ENCODE results near the gene CDC42BPA. TPM values are rescaled to one million over a fixed set of nuclear protein-coding genes. Genes with fewer than 3 reads are reported as not detected.

CDC42BPA gene
- total and polyA plus RNA-seq, 9 of the 15 experiments (the other 6 are each of a cell fraction or from before 2014, with no cell fraction given) = 8.0 to 77.5 (median 52.1) TPM

DNA sequence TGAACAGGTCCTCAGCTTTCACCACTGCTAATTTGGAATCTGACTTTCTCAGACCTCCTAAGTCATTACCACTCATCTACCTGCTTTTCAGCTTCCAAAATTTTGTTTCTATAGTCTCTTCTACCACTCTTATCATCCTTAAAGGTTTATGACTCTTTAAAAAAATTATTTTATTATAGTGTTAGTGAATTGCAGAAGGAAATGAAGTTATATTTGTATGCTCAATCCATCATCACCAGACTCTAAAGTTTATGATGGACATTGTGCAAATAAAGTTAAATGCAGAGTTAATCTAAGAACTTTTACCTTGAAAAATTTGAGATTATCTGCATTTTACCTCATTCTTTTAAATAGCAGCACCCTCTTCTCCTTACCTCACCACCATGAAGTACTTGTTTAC lies 14.6 kb downstream of the CDC42BPA start:
- no peak for FAIRE-seq
- intact Hi-C loops (cut with micrococcal nuclease) = no loop called here

More for the DNA sequence above, 14.6 kb downstream of the CDC42BPA start:
- Histone ChIP-seq H3K9ac (ENCODE audit: insufficient read depth in 1 of 2, low read depth in 2 of 2, low read length in 2 of 2) (no peak overlapping the region), H3K4me3 (no peak overlapping the region), H3K36me3 (ENCODE audit: control insufficient read depth, insufficient read depth, low read length) (peaks cover 24% of the 10 kb centered on the region; the same call in 2 of the 3 replicates), H2AFZ (ENCODE audit: low read depth, low read length) (no peak overlapping the region), H3K4me1 (replicated peaks in 1 of 2; ENCODE audit: control insufficient read depth in 2 of 2, insufficient read depth in 2 of 2, low read length in 2 of 2) (peaks cover 5 to 22% of the 10 kb centered on the region in 2 experiments; a peak in 3 of 5 replicates), H3K27me3 (ENCODE audit: control insufficient read depth in 2 of 2, insufficient read depth in 2 of 2, low read length in 2 of 2) (no peaks in the 10 kb centered on the region), H3K4me2 (ENCODE audit: insufficient read depth, low read length) (no peak overlapping the region), H3K9me1 (ENCODE audit: control insufficient read depth, insufficient read depth, low read length) (no peaks in the 10 kb centered on the region), H3K9me3 (replicated peaks; ENCODE audit: control insufficient read depth, insufficient read depth, low read depth, low read length) (no peaks in the 10 kb centered on the region), H3K27ac (ENCODE audit: extremely low read depth, low read depth, low read length) (no peak overlapping the region), H3K79me2 (ENCODE audit: control insufficient read depth, insufficient read depth, low read length) (peaks cover 99% of the 10 kb centered on the region), H4K20me1 (replicated peaks; ENCODE audit: control insufficient read depth, insufficient read depth, low read length) (no peaks in the 10 kb centered on the region)
- ATAC-seq (no peak), DNase-seq (ENCODE audit: extremely low read depth in 1 of 4, low spot score in 3 of 4) (no peak)
- in situ Hi-C loops (cut with MboI) = no loop called here
- no TSS peak for BruUV-seq (replicated peaks)
- ChIA-PET POLR2A (interaction anchor here (0.7 kb wide), 1 partner anchor 34 kb away, joined by 3 read pairs; no protein-coding TSS in a partner anchor), CTCF (ENCODE audit: low intra/inter-chr PET ratio) (interaction anchor here (0.6 kb wide), 1 partner anchor 117 kb away, joined by 3 read pairs; no protein-coding TSS in a partner anchor)
- TF ChIP-seq RBFOX2 (IDR thresholded peaks at IDR 0.05; ENCODE audit: low read depth, low read length) (no peak), ZFP91 (CRISPR knock-in tag; IDR thresholded peaks at IDR 0.05) (no peak), CREB1 (IDR thresholded peaks at IDR 0.05) (no peak), CREB1 (CRISPR knock-in tag; IDR thresholded peaks at IDR 0.05) (no peak), GTF2E2 (tag; IDR thresholded peaks at IDR 0.05) (no peak), POLR3A (IDR thresholded peaks at IDR 0.05; ENCODE audit: borderline replicate concordance, extremely low read depth, insufficient read depth, insufficient read length) (no peak), ZNF24 (IDR thresholded peaks at IDR 0.05) (no peak), NBN (IDR thresholded peaks at IDR 0.05; ENCODE audit: low read depth) (no peak), FOSL1 (tag; conservative IDR thresholded peaks at IDR 0.05) (no peak)
- TF ChIP-seq, protein P1, sequence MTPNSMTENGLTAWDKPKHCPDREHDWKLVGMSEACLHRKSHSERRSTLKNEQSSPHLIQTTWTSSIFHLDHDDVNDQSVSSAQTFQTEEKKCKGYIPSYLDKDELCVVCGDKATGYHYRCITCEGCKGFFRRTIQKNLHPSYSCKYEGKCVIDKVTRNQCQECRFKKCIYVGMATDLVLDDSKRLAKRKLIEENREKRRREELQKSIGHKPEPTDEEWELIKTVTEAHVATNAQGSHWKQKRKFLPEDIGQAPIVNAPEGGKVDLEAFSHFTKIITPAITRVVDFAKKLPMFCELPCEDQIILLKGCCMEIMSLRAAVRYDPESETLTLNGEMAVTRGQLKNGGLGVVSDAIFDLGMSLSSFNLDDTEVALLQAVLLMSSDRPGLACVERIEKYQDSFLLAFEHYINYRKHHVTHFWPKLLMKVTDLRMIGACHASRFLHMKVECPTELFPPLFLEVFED (CRISPR knock-in tag; conservative IDR thresholded peaks at IDR 0.05) = no peak
